Activated CD4-positive, alpha-beta memory T cell treated with anti-CD3 and anti-CD28 coated beads for 36 hours (primary cell): ENCODE results near the gene PPT2. TPM values are rescaled to one million over a fixed set of nuclear protein-coding genes. Genes with fewer than 3 reads are reported as not detected.
A peak's percentile ranks its signal among the peaks of the same experiment; 100 is the strongest.
"Not testable (repeated sequence)": the region's sequence is repeated elsewhere in the genome, so short reads cannot be mapped to it uniquely, and the experiment has no call there.

ENCODE experiments used
- CTCF ChIA-PET: fragments of 350-600 bp; sonication (Branson Sonifier 250); formaldehyde crosslinking; loops from one replicate; lab custom pipeline; 2021; ENCODE audit warnings: antibody characterized with exemption, inconsistent platforms; lab: Charles Lee
- POLR2A ChIA-PET: fragments of 350-600 bp; sonication (Branson Sonifier 250); formaldehyde crosslinking; loops from one replicate; lab custom pipeline; 2021; ENCODE audit warnings: antibody characterized with exemption; lab: Charles Lee
- DNase-seq: peaks from one replicate; pipeline ENCODE4 v3.0.0-alpha.2; 2020
- H3K27ac Mint-ChIP-seq: one replicate; pipeline ENCODE4 v1.8.0; 2021; ENCODE audit warnings: mixed read lengths
- H3K27me3 Mint-ChIP-seq: one replicate; pipeline ENCODE4 v1.8.0; 2021; ENCODE audit warnings: mixed read lengths
- H3K36me3 Mint-ChIP-seq: one replicate; pipeline ENCODE4 v1.8.0; 2021; ENCODE audit warnings: mixed read lengths
- H3K4me1 Mint-ChIP-seq: one replicate; pipeline ENCODE4 v1.8.0; 2021; ENCODE audit warnings: low read depth, mixed read lengths
- H3K4me3 Mint-ChIP-seq: one replicate; pipeline ENCODE4 v1.8.0; 2021; ENCODE audit warnings: mild to moderate bottlenecking, mixed read lengths
- H3K9me3 Mint-ChIP-seq: one replicate; pipeline ENCODE4 v1.8.0; 2021; ENCODE audit warnings: mixed read lengths
- intact Hi-C: fragments of 100-400 bp; cut with micrococcal nuclease; formaldehyde crosslinking; loops from one replicate; pipeline ENCODE4 v1.15.1; 2023
- total RNA-seq, 2 experiments: library from RNA; stranded (reverse); gene quantifications; one replicate each; pipeline ENCODE4 v1.2.3, GENCODE V29; 2021

The PPT2 gene
- total RNA-seq, 2 experiments from 2014 or later: 9.5 to 9.9 TPM

DNA sequence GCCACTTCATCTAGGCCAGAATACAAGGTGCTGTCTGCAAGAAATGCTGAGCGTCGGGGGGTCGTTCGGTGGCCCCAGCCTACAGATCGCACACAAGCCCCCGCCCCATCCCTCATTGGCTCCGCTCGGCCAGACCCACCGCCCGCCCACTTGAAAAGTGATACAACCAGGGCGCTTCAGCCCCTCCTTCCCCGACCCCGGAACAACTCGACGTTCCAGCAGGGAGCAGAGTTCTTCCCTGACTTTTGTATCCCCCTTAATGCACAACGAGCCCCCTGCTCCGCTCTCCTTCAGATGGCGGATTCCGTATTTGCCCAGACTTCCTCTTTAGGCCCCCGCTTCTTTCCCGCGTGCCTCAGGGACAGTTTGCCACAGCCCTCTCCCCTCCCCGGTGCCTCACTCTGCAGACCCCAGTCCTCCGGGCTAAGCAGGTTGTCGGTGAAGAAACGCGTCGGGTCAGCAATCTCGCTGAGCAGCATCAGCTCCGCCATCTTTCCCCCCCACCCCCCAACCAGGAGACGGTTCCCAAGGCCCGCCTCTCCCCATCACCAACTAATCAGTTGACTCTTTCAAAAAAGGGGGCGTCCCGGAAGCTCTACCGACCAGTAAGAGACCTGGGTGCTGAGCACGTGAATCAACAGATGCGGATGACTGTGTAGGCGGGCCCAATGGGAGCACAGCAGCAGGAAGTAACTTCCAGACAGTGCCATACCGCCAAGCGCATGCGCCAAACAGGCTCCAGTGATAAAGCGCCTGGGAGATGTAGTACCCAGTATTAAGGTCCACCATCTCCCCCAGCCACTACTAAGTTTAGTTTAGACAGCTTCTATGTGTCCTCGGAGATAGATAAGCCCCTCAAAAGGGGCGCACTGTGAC is 26.0 kb upstream of the PPT2 start, which contains the start of gene ATF6B:
Gene ATF6B (minus strand): TSS at position 530 of the 876 bp plus-strand sequence. CDS start 39 bp downstream, at position 491.
- CTCF ChIA-PET: interaction anchor here (0.6 to 4.3 kb wide), 6 partner anchors 10 to 999 kb away, joined by 3 to 35 read pairs (median 6); no protein-coding TSS in a partner anchor
- POLR2A ChIA-PET: interaction anchor here (0.7 to 2.6 kb wide), 11 partner anchors 9 to 1359 kb away, joined by 3 to 9 read pairs (median 4); partner anchors contain the start of genes DXO, MSH5, PSMB9 and RNF5
- Mint-ChIP-seq H3K27ac (peak within 1 kb of the TSS; percentile 96), H3K36me3 (peaks cover 19% of the 10 kb centered on the region), H3K4me3 (peak within 1 kb of the TSS; percentile 99), H3K4me1 (peaks cover 40% of the 10 kb centered on the region), H3K9me3 (no peaks in the 10 kb centered on the region), H3K27me3 (no peaks in the 10 kb centered on the region)
- DNase-seq: peak; percentile 99
- intact Hi-C loops: loop anchor here (1.0 kb wide), 6 partner anchors 20 to 464 kb away; partner anchors contain the start of genes GPANK1, PPT2, RNF5 and SKIC2

DNA sequence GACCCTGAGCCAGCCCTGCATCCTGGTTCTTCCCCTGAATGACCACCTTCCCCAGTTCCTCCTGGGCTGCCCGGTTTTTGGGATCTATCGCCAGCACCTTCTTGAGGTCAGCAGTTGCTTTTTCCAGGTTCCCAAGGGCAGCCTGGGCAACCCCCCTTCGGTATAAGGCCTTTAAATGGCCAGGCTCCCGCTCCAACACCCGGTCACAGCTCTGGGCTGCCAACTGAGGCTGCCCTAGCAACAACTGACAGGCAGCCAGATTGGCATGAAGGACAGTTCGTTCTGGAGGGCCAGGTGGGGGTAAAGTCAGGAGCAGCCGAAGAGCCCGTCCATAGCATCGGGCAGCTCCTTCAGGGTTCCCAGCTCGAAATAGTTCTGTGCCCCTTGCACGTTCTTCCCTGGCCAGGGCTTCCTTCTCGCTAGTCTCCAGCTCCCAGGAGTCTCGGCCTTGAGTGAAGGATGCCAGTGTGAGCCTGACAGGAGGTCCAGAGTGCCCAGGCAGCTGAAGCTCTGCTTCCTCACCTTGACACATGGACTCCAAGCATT is 25.1 kb upstream of the PPT2 start:
- H3K27me3 Mint-ChIP-seq: no peaks in the 10 kb centered on the region
- POLR2A ChIA-PET: interaction anchor here (0.7 to 2.6 kb wide), 10 partner anchors 26 to 1360 kb away, joined by 3 to 16 read pairs (median 6); partner anchors contain the start of genes MSH5 and RNF5

DNA sequence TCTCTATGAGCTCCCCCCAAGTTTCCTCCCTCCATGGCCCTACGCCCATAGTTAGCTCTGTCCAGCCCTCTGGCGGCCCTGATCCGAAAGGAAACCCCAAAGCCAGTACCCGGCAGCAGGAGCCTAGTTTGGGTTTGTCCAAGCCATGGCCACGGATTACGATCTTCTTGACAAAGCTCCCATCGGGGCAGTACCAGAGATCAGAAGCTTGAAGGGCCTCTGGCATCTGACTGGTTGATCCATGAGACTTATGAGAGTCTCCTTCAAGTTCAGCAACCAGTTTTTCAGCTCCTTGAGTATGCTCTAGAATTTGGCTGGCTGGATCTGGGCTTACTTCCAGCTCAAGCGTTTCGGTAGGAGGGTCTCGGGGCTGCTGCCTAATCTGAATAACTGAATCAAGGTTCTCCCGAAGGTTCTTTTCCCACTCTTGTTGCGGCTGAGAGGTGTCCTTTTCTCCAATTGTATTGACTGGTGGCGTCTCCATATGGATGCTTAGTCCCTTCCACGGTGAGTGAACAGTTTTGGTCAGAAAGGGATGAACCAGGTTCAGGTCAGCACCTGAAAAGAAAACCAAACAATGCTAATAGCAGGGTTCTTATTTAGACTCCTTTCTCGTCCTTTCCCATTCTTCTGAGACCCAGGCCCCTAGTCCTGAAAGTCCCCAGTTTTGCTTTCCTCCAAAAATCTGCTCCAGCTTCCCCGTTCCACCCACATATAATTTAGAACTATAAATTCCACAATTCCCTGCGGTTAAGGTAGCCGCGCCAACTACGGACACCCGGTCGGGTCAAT is 24.4 kb upstream of the PPT2 start:
- ChIA-PET POLR2A (interaction anchor here (0.8 to 2.6 kb wide), 4 partner anchors 25 to 66 kb away, joined by 3 to 16 read pairs (median 8); partner anchors contain the start of gene RNF5), CTCF (interaction anchor here (0.7 to 4.3 kb wide), 10 partner anchors 11 to 82 kb away, joined by 3 to 35 read pairs (median 3); partner anchors contain the start of gene GPSM3)
- intact Hi-C loops: no loop called here
- Mint-ChIP-seq H3K4me3 (peak overlapping the region; percentile 94), H3K4me1 (peaks cover 35% of the 10 kb centered on the region), H3K27ac (peak overlapping the region; percentile 88), H3K27me3 (no peaks in the 10 kb centered on the region), H3K9me3 (no peaks in the 10 kb centered on the region), H3K36me3 (peaks cover 9% of the 10 kb centered on the region)
- DNase-seq: no peak

More for the DNA sequence above, 25.1 kb upstream of the PPT2 start:
- peaks cover 16% of the 10 kb centered on the region for H3K36me3 Mint-ChIP-seq
- CTCF ChIA-PET: interaction anchor here (0.6 to 4.3 kb wide), 9 partner anchors 11 to 998 kb away, joined by 3 to 35 read pairs (median 3); no protein-coding TSS in a partner anchor
- intact Hi-C loops: loop anchor here (1.0 kb wide), 6 partner anchors 19 to 465 kb away; partner anchors contain the start of genes GPANK1, PPT2, RNF5 and SKIC2
- DNase-seq: no peak
- H3K27ac Mint-ChIP-seq: peak overlapping the region; percentile 96
- no peaks in the 10 kb centered on the region for H3K9me3 Mint-ChIP-seq
- peak overlapping the region; percentile 99 for H3K4me3 Mint-ChIP-seq
- peaks cover 40% of the 10 kb centered on the region for H3K4me1 Mint-ChIP-seq

GRCh38 chr6:32131439-32131948 is 22.4 kb upstream of the PPT2 start:
- ChIA-PET POLR2A (interaction anchor here (2.6 kb wide), 1 partner anchor 23 kb away, joined by 6 read pairs; no protein-coding TSS in a partner anchor), CTCF (interaction anchor here (0.6 kb wide), 1 partner anchor 27 kb away, joined by 3 read pairs; no protein-coding TSS in a partner anchor)
- Mint-ChIP-seq H3K4me1 (peaks cover 25% of the 10 kb centered on the region), H3K36me3 (peaks cover 2% of the 10 kb centered on the region), H3K4me3 (no peak overlapping the region), H3K27ac (no peak overlapping the region), H3K9me3 (no peaks in the 10 kb centered on the region), H3K27me3 (no peaks in the 10 kb centered on the region)
- no peak for DNase-seq
- intact Hi-C loops: no loop called here

DNA sequence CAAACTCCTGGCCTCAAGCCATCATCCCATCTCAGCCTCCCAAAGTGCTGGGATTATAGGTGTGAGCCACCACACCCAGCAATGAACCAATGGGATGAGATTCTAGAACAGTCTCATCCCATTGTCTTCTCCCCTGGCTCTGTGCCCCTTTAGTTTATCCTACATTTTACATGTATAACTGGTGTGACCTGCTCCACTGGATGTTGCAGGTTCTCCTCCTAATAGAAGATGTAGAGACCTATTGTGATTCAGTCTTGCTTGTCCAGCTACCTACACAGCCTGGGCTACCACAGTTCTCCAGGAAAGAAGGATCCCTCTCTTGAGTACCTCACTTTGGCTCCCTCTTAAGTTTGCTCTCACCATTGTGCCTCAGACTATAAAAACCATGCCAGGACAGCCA is 21.8 kb upstream of the PPT2 start:
- H3K4me1 Mint-ChIP-seq: peaks cover 20% of the 10 kb centered on the region
- no peak for DNase-seq
- intact Hi-C loops: no loop called here
- no peaks in the 10 kb centered on the region for H3K36me3 Mint-ChIP-seq
- H3K27ac Mint-ChIP-seq: no peak overlapping the region
- ChIA-PET POLR2A (no interaction called here), CTCF (no interaction called here)
- H3K27me3 Mint-ChIP-seq: no peaks in the 10 kb centered on the region
- no peaks in the 10 kb centered on the region for H3K9me3 Mint-ChIP-seq
- H3K4me3 Mint-ChIP-seq: no peak overlapping the region

- Mint-ChIP-seq H3K9me3 (no peaks in the 10 kb centered on the region), H3K36me3 (no peaks in the 10 kb centered on the region), H3K27me3 (no peaks in the 10 kb centered on the region), H3K4me3 (no peak overlapping the region), H3K27ac (no peak overlapping the region), H3K4me1 (peaks cover 10% of the 10 kb centered on the region)
- DNase-seq: no peak
- ChIA-PET POLR2A (interaction anchor here (0.6 kb wide), 1 partner anchor 796 kb away, joined by 3 read pairs; no protein-coding TSS in a partner anchor), CTCF (no interaction called here)
- intact Hi-C loops: no loop called here
Measured at GRCh38 chr6:32133786-32134185, 20.2 kb upstream of the PPT2 start.

DNA sequence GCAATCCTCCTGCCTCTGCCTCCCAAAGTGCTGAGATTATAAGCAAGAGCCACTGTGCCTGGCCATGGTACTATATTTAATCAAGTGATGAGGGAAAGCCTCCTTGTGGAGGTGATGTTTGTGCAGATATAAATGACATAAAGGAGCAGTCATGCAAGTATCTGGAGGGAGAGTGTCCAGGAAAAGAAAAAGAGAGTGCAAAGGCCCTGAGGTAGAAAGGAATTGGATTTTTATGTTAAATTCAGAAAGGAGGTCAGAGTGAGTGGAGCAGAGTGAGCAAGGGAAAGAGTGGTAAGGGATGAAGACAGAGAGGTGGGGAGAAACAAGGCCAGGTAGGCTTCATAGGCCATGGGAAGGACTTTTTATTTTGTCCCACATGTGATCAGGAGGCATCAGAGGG is 16.5 kb upstream of the PPT2 start:
- CTCF ChIA-PET: no interaction called here
- H3K27me3 Mint-ChIP-seq: no peaks in the 10 kb centered on the region
- intact Hi-C loops: no loop called here

DNA sequence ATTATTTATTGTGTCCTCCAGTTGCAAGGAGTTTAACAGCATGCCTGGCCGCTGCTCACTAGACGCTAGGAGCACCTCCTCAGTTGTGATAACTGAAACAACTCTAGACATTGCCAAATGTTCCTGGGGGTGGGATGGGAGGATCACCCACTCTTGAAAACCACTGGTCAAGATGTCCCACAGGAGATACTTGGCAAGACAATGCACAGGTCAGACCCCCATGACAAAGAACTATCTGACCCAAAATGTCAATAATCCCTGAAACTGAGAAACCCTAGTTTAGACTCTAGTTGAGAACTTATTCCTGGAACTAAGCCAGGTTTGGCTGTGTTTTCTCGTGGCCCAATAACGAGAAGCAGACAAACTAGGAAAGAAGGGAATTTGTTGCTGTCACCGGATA is 14.4 kb upstream of the PPT2 start:
- Mint-ChIP-seq H3K27me3 (no peaks in the 10 kb centered on the region), H3K27ac (no peak overlapping the region), H3K36me3 (no peaks in the 10 kb centered on the region), H3K4me1 (no peaks in the 10 kb centered on the region), H3K9me3 (no peaks in the 10 kb centered on the region), H3K4me3 (no peak overlapping the region)
- CTCF ChIA-PET: interaction anchor here (0.9 kb wide), 1 partner anchor 9 kb away, joined by 3 read pairs; no protein-coding TSS in a partner anchor
- POLR2A ChIA-PET: no interaction called here
- no peak for DNase-seq
- intact Hi-C loops: no loop called here

More for the DNA sequence above, 16.5 kb upstream of the PPT2 start:
- DNase-seq: no peak
- Mint-ChIP-seq H3K4me1 (no peaks in the 10 kb centered on the region), H3K36me3 (no peaks in the 10 kb centered on the region), H3K9me3 (no peaks in the 10 kb centered on the region), H3K4me3 (no peak overlapping the region), H3K27ac (no peak overlapping the region)
- POLR2A ChIA-PET: no interaction called here

- CTCF ChIA-PET: no interaction called here
- intact Hi-C loops: no loop called here
- H3K27ac Mint-ChIP-seq: no peak overlapping the region
- no peaks in the 10 kb centered on the region for H3K9me3 Mint-ChIP-seq
- H3K4me3 Mint-ChIP-seq: no peak overlapping the region
- H3K4me1 Mint-ChIP-seq: no peaks in the 10 kb centered on the region
- POLR2A ChIA-PET: no interaction called here
- no peak for DNase-seq
- H3K27me3 Mint-ChIP-seq: no peaks in the 10 kb centered on the region
- H3K36me3 Mint-ChIP-seq: no peaks in the 10 kb centered on the region
Measured at GRCh38 chr6:32140420-32141046, 13.4 kb upstream of the PPT2 start.

- intact Hi-C loops, POLR2A ChIA-PET, H3K4me3 Mint-ChIP-seq, H3K36me3 Mint-ChIP-seq, DNase-seq, H3K27ac Mint-ChIP-seq, H3K9me3 Mint-ChIP-seq: not testable (repeated sequence)
- H3K4me1 Mint-ChIP-seq: peaks cover 10% of the 10 kb centered on the region
- CTCF ChIA-PET: interaction anchor here (1.1 kb wide), 2 partner anchors 15 to 25 kb away, joined by 3 read pairs; no protein-coding TSS in a partner anchor
- peaks cover 17% of the 10 kb centered on the region for H3K27me3 Mint-ChIP-seq
Measured at GRCh38 chr6:32144238-32144637, 9.7 kb upstream of the PPT2 start.
